GM23338 (cell line): Measurements from ENCODE around the gene MEGF6.
A peak's percentile ranks its signal among the peaks of the same experiment; 100 is the strongest.

Experiments
- EZH2 ChIP-seq: fragments of 200-600 bp; sonication (generic); IDR thresholded peaks from one replicate; pipeline ENCODE4 v1.8.0; 2017; ENCODE audit warnings: antibody characterized with exemption, mild to moderate bottlenecking, low read depth; ENCODE audit not compliant: unreplicated experiment
- JUNB ChIP-seq: IDR thresholded peaks from one replicate; pipeline ENCODE4 v1.6.1; 2016; ENCODE audit warnings: antibody characterized with exemption; ENCODE audit not compliant: unreplicated experiment
- NANOG ChIP-seq: IDR thresholded peaks from 2 replicates; pipeline ENCODE4 v1.6.1; 2016; ENCODE audit warnings: antibody characterized with exemption, borderline replicate concordance
- ZNF331 ChIP-seq: fragments of 250-450 bp; sonication (Bioruptor Pico); IDR thresholded peaks from 2 replicates; pipeline ENCODE4 v1.5.0; 2020; ENCODE audit warnings: low read depth, mild to moderate bottlenecking, moderate library complexity
- TF ChIP-seq, protein P1 (sequence below), 2 experiments: fragments of 200-600 bp in 1 of 2; sonication (generic) in 1 of 2; conservative IDR thresholded peaks; 2 replicates each; pipeline versions ENCODE4 v1.5.1 to v1.6.1; 2016 to 2017; ENCODE audit warnings: antibody characterized with exemption in 2 of 2, low read depth in 2 of 2, mild to moderate bottlenecking in 2 of 2, moderate library complexity in 1 of 2

DNA sequence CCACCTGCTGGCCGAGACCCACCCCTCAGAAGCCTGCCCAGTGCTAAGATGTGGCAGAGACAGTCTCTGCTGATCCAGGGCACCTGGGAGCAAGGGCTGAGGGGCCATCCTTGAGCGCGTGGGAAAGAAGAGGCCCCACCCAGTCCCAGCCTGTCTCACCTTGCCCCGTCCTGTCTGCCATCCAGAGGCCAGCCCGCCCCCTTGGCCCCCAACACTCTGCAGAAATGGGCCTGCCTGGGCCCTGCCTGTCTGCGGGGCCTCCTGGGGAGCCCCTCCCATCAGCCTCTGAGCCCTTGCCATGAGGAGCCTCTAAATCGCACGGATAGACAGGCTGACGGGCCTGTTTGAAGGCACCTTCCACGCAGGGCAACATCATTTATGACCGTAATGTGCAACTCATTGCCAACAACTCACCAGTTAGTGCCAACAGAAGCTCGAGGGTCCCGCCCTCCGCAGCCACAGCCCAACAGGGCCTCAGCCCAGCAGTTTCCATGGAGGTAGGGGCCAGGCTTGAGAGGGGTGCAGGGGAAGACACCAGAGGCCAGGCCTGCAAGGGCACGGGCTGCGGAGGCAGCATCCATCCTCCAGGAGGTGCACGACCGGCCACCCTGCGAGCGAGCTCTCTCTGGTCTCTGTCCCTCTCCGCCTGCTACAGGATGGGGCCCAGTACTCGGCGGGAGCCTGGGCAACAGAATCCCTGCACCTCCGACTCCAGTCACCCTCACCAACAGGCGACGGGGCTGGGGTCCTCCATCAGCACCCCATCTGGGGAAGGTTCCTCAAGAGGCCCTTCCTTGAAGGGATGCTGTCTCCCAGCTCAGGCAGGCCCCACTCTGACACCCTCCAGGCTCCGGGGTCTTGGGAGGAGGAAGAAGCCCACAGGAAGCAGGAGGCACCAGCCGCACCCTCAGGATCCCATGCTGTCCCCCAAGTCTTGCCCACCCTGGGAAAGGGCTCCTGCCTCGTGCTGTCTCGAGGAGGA, 78.0 kb downstream of the MEGF6 start:
- TF ChIP-seq, protein P1, sequence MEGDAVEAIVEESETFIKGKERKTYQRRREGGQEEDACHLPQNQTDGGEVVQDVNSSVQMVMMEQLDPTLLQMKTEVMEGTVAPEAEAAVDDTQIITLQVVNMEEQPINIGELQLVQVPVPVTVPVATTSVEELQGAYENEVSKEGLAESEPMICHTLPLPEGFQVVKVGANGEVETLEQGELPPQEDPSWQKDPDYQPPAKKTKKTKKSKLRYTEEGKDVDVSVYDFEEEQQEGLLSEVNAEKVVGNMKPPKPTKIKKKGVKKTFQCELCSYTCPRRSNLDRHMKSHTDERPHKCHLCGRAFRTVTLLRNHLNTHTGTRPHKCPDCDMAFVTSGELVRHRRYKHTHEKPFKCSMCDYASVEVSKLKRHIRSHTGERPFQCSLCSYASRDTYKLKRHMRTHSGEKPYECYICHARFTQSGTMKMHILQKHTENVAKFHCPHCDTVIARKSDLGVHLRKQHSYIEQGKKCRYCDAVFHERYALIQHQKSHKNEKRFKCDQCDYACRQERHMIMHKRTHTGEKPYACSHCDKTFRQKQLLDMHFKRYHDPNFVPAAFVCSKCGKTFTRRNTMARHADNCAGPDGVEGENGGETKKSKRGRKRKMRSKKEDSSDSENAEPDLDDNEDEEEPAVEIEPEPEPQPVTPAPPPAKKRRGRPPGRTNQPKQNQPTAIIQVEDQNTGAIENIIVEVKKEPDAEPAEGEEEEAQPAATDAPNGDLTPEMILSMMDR (conservative IDR thresholded peaks at IDR 0.05; ENCODE audit: low read depth in 2 of 2) = peak; percentile 15 to 41; a peak in 2 of 4 replicates
- no peak for TF ChIP-seq EZH2
- no peak for TF ChIP-seq NANOG
- no peak for TF ChIP-seq ZNF331 (CRISPR knock-in tag)
- no peak for TF ChIP-seq JUNB
